Hypothalamus (tissue), 51 donors: ENCODE measurements around the gene CCDC142.

Source experiments
- DNase-seq, 51 donors: peaks; one replicate each; lab custom pipeline; 2025; lab: John Stamatoyannopoulos, UW

The CCDC142 gene

DNA sequence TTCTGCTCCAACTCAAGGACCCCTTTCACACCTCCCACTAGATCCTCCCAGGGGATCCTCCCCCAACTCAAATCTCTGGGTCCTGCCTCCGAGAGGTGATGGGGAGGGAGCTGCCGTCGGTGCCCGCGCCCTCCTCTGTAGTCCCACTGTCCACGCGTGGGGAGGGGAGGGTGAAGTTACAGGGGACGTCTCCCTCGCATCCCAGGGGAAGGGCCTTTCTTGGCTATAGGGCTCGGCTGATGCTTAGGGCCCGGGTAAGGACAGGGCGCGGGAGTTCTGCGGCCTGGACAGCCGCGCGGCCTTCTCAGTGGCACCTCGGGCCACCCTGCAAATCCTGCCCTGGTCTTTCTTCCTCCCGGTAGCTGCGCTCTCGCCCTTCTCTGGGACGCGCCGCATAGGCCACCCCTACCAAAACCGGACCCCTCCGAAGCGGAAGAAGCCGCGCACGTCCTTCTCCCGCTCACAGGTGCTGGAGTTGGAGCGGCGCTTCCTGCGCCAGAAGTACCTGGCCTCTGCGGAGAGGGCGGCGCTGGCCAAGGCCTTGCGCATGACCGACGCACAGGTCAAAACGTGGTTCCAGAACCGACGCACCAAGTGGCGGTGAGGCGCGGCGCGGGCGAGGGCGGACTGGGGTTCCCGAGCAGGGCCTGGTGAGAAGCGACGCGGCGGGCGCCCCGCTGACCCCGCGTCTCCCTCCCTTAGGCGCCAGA is 32.6 kb upstream of the CCDC142 start:
- DNase-seq: no peak

GRCh38 chr2:74514368-74515270 is 31.8 kb upstream of the CCDC142 start, which contains the start of gene TLX2:
Gene TLX2, plus strand, starts transcription at chr2:74514450. Its CDS starts 357 bp downstream, at chr2:74514807.
- no peak for DNase-seq

DNA sequence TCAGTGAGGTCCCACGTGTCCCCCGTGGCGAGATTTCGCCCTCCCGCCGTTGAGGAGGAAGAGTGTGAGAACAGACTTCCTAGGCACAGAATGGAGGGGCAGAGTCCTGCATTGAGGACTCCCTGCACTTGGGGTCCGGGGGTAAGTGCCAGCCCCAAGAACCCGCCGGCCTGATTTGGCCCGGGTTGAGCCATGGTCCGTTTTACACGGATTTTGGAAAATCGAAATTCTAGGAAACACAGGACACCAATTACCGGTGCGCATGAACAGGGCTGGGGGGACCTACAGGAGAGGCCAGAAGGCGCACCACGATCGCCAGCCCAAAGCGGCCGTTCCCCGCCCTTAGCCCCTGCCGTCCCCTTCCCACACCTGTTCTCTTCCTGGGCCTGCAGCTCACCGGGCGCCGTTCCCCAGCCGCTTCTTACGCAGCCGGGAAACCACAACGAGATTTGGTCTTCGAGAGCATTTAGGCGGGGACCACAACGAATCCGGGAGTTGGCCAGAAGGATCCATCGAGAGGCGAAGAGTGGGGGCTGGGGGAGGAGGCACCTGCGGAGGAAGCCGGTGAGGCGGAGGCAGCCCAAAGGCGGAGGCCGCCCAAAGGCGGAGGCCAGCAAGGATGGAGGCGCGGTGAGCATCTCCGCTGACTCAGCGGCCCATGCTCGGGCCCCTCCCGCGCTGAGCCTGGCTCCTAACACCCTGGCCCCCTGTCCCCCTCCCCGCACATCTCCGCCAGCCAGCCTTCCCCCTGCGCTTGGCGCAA is 31.0 kb upstream of the CCDC142 start:
- DNase-seq: no peak

DNA sequence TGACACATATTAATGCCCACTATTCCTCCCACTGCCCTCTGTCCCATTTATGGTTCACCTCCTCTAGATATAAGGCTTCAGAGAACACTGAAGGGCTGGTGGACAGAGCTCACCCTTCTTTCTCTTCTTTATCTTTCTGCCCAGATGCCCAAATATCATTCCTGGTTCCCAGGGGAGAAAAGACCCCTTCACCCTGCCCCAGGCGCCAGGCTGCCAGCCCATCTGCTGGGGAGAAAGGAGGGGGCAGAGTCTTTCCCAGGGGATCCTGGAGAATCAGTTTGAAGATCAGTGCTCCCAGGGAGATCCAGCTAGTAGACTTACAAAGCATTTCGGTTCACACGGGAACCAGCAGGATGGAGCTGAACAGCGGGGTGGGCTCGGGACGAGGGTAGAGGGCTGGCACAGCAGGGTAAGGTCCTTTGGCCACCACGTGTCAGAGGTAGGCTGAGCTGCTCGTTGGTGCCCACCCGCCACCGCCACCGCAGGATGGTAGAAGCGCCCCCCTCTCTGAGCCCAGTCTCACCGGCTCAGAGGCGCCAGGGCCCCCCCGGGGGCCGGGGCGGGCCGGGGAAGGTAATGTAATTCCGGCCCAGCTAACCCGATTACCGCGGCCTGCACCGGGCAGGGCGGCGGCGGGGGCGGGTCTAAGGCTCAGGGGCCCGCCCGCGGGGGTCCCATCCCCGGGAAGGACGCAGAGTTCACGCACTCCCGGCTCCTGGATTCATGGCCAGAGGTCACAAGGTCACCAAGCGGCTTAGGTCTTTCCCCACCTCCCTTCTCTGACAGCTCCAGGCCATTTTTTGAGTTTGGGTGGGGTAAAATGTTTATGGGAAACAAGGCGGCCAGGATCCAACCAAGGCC is 30.2 kb upstream of the CCDC142 start:
- no peak for DNase-seq

DNA sequence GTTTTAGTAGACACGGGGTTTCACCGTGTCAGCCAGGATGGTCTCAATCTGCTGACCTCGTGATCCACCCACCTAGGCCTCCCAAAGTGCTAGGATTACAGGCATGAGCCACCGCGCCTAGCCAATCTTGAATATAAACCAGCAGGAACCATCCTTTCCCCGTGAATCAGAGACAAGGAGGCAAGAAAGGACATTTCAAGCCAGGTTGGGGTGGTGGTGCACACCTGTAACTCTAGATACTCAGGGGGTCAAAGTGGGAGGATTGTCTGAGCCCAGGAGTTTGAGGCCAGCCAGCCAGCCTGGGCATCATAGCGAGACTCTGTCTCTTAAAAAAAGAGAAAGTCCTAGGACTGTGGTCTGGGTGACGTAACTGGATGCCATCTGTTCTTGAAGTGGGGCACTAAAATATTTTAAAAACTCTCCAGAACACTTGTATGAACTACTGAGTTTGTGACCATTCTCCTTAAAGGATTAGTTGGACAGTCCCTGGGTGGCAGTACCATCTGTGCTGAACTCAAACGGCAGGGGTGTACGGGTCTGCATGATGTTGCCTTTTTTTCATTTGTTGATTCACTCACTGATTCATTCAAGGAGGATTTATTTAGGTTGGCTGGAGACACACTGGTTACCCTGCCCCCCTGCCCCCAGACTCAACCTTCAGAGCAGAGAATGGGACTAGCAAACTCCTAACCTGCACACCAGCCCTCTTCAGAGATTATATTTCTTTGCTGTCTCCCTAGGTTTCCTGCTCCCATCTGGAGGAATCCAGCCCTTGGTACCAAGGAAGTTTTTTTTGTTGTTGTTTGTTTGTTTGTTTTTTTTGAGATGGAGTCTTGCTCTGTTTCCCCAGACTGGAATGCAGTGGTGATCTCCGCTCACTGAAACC is 28.5 kb upstream of the CCDC142 start:
- DNase-seq: no peak

DNA sequence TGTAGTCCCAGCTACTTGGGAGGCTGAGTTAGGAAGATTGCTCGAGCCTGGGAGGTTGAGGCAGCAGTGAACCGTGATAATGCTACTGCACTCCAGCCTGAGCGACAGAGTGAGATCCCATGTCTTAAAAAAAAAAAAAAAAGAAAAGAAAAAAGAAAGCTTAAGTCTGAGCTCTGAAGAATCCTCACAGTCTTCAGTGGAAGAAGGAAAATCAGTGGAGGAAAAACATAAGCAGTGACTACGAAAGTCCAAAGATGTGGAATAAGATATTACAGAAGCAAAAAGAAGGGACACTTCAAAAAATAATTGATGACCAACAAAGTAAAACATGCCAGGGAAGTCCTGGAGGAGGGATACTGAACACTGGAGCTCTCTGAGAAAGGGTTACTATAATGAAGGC is 27.5 kb upstream of the CCDC142 start:
- DNase-seq: no peak

- peak in 13 of 51 donors; percentile 10 to 55 (median 25) for DNase-seq
Measured at GRCh38 chr2:74507926-74508520, 25.2 kb upstream of the CCDC142 start.

- peak; percentile 77 to 100 (median 95) for DNase-seq
Measured at GRCh38 chr2:74507145-74507925, 24.5 kb upstream of the CCDC142 start, which contains the start of gene PCGF1. Gene PCGF1, minus strand, starts transcription at chr2:74507695. Its CDS starts 27 bp downstream, at chr2:74507668.

DNA sequence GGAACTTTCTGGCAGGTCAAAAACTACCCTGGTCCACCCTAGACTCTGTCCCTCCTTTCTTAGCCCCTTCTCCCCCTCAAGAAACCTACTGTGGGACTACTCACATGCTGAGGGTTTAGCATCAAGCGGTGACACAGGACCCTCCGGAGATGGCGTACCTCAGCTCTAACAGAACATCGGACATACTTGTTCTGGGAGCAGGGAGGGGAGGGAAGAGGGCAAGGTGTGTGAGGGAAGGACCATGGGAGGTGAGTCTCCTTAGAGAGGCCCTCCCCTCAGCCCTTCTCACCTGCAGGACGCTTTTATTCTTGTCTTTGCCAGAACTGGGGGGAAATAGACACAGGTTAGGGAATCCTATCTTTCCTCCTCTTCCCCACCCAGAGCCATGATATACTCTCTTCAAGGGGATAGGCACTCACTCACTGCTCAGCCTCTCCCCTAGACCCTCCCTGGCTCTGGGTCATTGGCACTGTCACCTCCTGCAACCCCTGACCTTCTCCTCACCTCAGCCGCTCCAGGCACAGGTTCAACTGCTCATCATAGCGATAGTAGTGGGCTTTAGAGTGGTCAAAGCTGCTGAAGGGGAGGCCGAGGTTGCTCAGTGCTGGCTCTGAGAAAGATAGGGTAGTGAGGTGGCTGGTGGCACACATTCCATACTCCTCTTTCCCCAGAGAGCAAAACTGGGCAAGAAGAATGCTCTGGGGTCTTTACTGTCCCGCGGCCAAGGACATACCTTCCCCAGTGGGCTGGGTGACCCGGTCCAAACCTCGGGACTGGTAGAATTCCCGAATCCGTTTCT is 22.8 kb upstream of the CCDC142 start:
- DNase-seq: no peak

DNA sequence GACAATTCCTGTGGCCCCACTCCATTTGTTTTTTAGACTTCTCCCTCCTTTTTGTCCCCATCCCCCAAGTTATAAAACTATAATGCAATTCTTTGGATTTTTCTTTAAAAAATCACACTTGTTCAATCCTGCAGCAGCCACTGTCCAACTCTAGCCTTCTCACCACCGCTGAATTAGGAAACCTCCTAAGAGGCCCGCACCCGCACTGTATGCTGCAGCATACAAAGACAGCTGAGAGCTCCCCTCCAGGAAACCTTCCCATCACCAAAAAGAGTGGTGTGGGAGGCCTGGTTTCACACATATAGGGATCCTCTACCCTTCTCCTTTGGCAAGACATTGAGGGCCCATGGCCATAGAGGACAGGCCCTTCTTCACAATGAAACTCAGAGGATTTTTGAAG is 21.8 kb upstream of the CCDC142 start:
- DNase-seq: no peak

DNA sequence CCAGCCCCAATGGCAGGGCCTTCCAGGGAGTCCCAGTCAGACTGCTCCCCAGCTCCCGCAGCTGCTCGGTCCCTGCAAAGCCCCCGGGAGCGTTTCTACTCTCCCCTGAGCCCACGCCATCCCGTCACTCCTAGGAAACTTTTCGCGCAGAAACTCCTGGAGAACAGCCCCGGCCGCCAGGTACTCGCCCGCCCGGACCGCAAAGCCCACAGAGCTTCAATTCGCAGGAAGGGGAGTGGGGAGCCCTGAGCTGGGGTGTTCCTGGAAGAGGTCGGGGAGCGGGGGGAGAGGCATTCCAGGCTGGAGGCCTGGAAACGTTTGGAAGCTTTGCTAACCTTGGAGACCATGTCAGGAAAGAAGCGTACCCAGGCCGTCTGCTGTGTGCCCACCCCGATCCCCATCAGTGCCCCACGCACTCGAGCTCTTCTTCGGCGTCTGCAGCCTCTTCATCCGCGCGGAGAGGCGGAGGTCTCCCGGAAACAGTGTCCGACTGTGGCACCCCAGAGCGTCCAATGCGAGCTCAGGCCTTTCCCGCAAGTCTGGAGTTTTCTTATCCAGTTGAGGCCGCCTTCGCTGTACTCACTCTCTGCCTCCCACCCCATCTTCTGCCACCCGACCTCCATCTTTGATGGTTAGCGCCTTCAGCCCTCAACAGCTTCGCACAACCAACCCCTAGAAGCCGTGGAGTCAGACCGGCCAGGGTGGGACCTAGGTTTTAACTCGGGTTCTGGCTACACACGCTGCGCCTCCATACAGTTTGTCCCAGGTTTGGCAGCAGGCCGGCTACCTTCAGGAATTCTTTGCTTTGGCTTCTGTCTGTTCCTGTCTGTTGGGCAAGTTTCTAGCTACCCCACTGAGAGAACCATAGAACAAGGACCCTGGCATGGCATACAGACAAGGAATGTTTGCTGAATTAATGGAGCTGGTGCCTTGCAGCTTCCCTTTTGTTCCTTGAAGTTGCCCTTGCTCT is 21.0 kb upstream of the CCDC142 start:
- no peak for DNase-seq

GRCh38 chr2:74502720-74503505 is 20.1 kb upstream of the CCDC142 start:
- peak in 3 of 51 donors; percentile 1 to 18 (median 3) for DNase-seq

GRCh38 chr2:74502147-74502719 is 19.4 kb upstream of the CCDC142 start:
- DNase-seq: no peak

DNA sequence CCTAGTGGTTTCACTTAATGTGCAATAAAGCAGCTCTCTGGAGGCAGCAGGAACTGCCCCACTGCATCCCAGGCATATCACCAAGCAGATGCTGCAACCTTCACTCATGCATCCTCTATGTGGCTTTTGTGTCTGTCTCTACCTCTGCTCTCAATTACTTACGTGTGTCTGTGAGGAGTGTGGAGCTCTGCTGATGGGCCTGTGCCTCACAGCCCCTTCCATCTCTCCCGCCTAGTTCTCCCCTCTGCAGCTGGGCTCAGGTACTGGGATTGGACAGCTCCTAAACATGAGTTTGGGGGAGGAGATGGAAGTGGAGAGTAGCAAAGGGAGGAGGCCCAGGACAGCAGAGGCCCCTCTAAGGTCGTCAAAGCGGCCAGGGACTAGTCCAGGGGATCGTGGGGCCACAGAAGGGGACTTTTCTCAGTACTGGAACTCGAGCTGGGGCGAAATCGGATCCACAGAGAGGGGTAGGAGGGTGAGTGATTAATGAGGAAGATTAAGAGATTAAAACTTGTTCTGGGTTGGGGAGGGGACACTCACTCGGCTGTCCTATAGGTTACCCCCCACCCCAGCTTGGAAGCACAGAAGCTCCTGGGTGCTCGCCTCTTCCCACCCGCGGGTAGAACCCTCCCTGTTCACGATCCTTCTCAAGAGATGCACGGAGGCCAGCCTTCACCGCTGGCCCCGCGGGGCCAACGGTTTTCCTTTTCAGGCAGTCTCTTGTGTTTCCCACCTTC is 18.7 kb upstream of the CCDC142 start:
- DNase-seq: no peak
